Effector CD4-positive, alpha-beta T cell (primary cell): ENCODE data around the gene MOSMO.

Experiments used
- DNase-seq: peaks from one replicate; pipeline ENCODE4 v3.0.0-alpha.2; 2020

Gene MOSMO

GRCh38 chr16:22052980-22053379, 45.1 kb downstream of the MOSMO start:
- no peak for DNase-seq

- no peak for DNase-seq
Measured at GRCh38 chr16:22053921-22054341, 46.0 kb downstream of the MOSMO start.

- DNase-seq: no peak
Measured at GRCh38 chr16:22054847-22055590, 47.1 kb downstream of the MOSMO start.

- DNase-seq: no peak
Measured at GRCh38 chr16:22055881-22056280, 48.0 kb downstream of the MOSMO start.

GRCh38 chr16:22063888-22064467, 56.1 kb downstream of the MOSMO start:
- DNase-seq: no peak

- no peak for DNase-seq
Measured at GRCh38 chr16:22065252-22065651, 57.3 kb downstream of the MOSMO start.

GRCh38 chr16:22070361-22071330, 62.7 kb downstream of the MOSMO start:
- DNase-seq: no peak

GRCh38 chr16:22071331-22071910, 63.5 kb downstream of the MOSMO start:
- DNase-seq: no peak

- no peak for DNase-seq
Measured at GRCh38 chr16:22073350-22073749, 65.4 kb downstream of the MOSMO start.

- DNase-seq: no peak
Measured at GRCh38 chr16:22075043-22075757, 67.3 kb downstream of the MOSMO start.

- no peak for DNase-seq
Measured at GRCh38 chr16:22075776-22076175, 67.9 kb downstream of the MOSMO start.

GRCh38 chr16:22077700-22078313, 69.9 kb downstream of the MOSMO start:
- peak; percentile 60 for DNase-seq

- no peak for DNase-seq
Measured at GRCh38 chr16:22078656-22079055, 70.7 kb downstream of the MOSMO start.

GRCh38 chr16:22081050-22081449, 73.1 kb downstream of the MOSMO start:
- no peak for DNase-seq

GRCh38 chr16:22086440-22086839, 78.5 kb downstream of the MOSMO start:
- DNase-seq: no peak

GRCh38 chr16:22088642-22089041, 80.7 kb downstream of the MOSMO start:
- DNase-seq: no peak

- DNase-seq: no peak
Measured at GRCh38 chr16:22089910-22090309, 82.0 kb downstream of the MOSMO start.

- DNase-seq: no peak
Measured at GRCh38 chr16:22091721-22092120, 83.8 kb downstream of the MOSMO start.

GRCh38 chr16:22092143-22092933, 84.4 kb downstream of the MOSMO start, which contains the start of gene VWA3A:
TSS of gene VWA3A (plus strand) at chr16:22092541. CDS start at chr16:22092638, 97 bp downstream.
- no peak for DNase-seq

GRCh38 chr16:22093331-22093730, 85.4 kb downstream of the MOSMO start:
- no peak for DNase-seq

GRCh38 chr16:22093996-22094395, 86.1 kb downstream of the MOSMO start:
- DNase-seq: no peak
